WTC11 (cell line): ENCODE data around the gene DTNA. TPM values are rescaled to one million over a fixed set of nuclear protein-coding genes. Genes with fewer than 3 reads are reported as not detected.

ENCODE experiments used
- ATAC-seq: fragments of 200-7000 bp; cut with Tn5 transposase; 2 replicates; pipeline ENCODE4 v1.10.0; 2021; ENCODE audit warnings: mild to moderate bottlenecking, moderate library complexity
- CTCF ChIA-PET: fragments of 300-600 bp; sonication (Branson Sonifier 250); formaldehyde crosslinking; loops from one replicate; lab custom pipeline; 2021; ENCODE audit warnings: antibody characterized with exemption; lab: Charles Lee
- POLR2A ChIA-PET: fragments of 350-600 bp; sonication (Branson Sonifier 250); formaldehyde crosslinking; loops from one replicate; lab custom pipeline; 2021; ENCODE audit warnings: antibody characterized with exemption; lab: Charles Lee
- DNase-seq: peaks from one replicate; pipeline ENCODE4 v3.0.0; 2021; ENCODE audit warnings: low spot score
- H3K27ac Mint-ChIP-seq: 2 replicates; pipeline ENCODE4 v1.8.0; 2021; ENCODE audit warnings: mixed read lengths
- H3K27me3 Mint-ChIP-seq: 2 replicates; pipeline ENCODE4 v1.8.0; 2021; ENCODE audit warnings: low read depth, mild to moderate bottlenecking, moderate library complexity, mixed read lengths
- H3K36me3 Mint-ChIP-seq: 2 replicates; pipeline ENCODE4 v1.8.0; 2021; ENCODE audit warnings: mixed read lengths
- H3K4me1 Mint-ChIP-seq: 2 replicates; pipeline ENCODE4 v1.8.0; 2022; ENCODE audit warnings: mixed read lengths
- H3K4me3 Mint-ChIP-seq: 2 replicates; pipeline ENCODE4 v1.8.0; 2021; ENCODE audit warnings: mild to moderate bottlenecking, moderate library complexity, mixed read lengths
- H3K9me3 Mint-ChIP-seq: 2 replicates; pipeline ENCODE4 v1.8.0; 2021; ENCODE audit warnings: mixed read lengths
- ATF1 ChIP-seq: sonication (generic); formaldehyde crosslinking; IDR thresholded peaks from 2 replicates; pipeline ENCODE4 v1.8.1; 2023; ENCODE audit warnings: mild to moderate bottlenecking, moderate library complexity, missing genetic modification reagents
- HMGA2 ChIP-seq: fragments of 250-450 bp; sonication (Bioruptor Pico); IDR thresholded peaks from 2 replicates; pipeline ENCODE4 v1.4.0; 2021; ENCODE audit warnings: mild to moderate bottlenecking, moderate library complexity
- MXD4 ChIP-seq: fragments of 250-450 bp; sonication (Bioruptor Pico); IDR thresholded peaks from 2 replicates; pipeline ENCODE4 v1.8.0; 2021; ENCODE audit warnings: mild to moderate bottlenecking, moderate library complexity, borderline replicate concordance
- NR3C1 ChIP-seq: sonication (generic); formaldehyde crosslinking; conservative IDR thresholded peaks from 2 replicates; pipeline ENCODE4 v1.8.1; 2023; ENCODE audit warnings: low read depth, mild to moderate bottlenecking, missing genetic modification reagents
- SOX15 ChIP-seq: fragments of 250-450 bp; sonication (Bioruptor Pico); IDR thresholded peaks from 2 replicates; pipeline ENCODE4 v1.9.0; 2021; ENCODE audit warnings: mild to moderate bottlenecking
- TEAD1 ChIP-seq: sonication (generic); formaldehyde crosslinking; IDR thresholded peaks from 2 replicates; pipeline ENCODE4 v1.8.0; 2022; ENCODE audit warnings: mild to moderate bottlenecking, missing genetic modification reagents
- TEAD4 ChIP-seq: sonication (generic); formaldehyde crosslinking; IDR thresholded peaks from 2 replicates; pipeline ENCODE4 v1.8.0; 2022; ENCODE audit warnings: mild to moderate bottlenecking, missing genetic modification reagents
- ZNF121 ChIP-seq: sonication (generic); formaldehyde crosslinking; IDR thresholded peaks from 2 replicates; pipeline ENCODE4 v1.8.0; 2023; ENCODE audit warnings: missing genetic modification reagents
- ZNF281 ChIP-seq: sonication (generic); formaldehyde crosslinking; IDR thresholded peaks from 2 replicates; pipeline ENCODE4 v1.8.0; 2023; ENCODE audit warnings: mild to moderate bottlenecking, missing genetic modification reagents
- ZNF317 ChIP-seq: sonication (generic); formaldehyde crosslinking; IDR thresholded peaks from 2 replicates; pipeline ENCODE4 v1.8.1; 2023; ENCODE audit warnings: low read depth, mild to moderate bottlenecking, moderate library complexity, missing genetic modification reagents, borderline replicate concordance
- ZNF423 ChIP-seq: fragments of 250-450 bp; sonication (Bioruptor Pico); IDR thresholded peaks from 2 replicates; pipeline ENCODE4 v2.1.2; 2022; ENCODE audit warnings: mild to moderate bottlenecking, moderate library complexity
- ZSCAN18 ChIP-seq: fragments of 250-450 bp; sonication (Bioruptor Pico); IDR thresholded peaks from 2 replicates; pipeline ENCODE4 v2.1.2; 2022; ENCODE audit warnings: mild to moderate bottlenecking, moderate library complexity
- total RNA-seq: library from RNA; stranded (reverse); gene quantifications from 3 replicates; pipeline ENCODE4 v1.2.3, GENCODE V29; 2021
- TF ChIP-seq, protein P1 (sequence below): fragments of 250-450 bp; sonication (Bioruptor Pico); conservative IDR thresholded peaks from 2 replicates; pipeline ENCODE4 v1.9.0; 2021; ENCODE audit warnings: mild to moderate bottlenecking
- TF ChIP-seq, protein P2 (sequence below): fragments of 250-450 bp; sonication (Bioruptor Pico); IDR thresholded peaks from 2 replicates; pipeline ENCODE4 v1.9.0; 2021; ENCODE audit warnings: mild to moderate bottlenecking
- TF ChIP-seq, protein P3 (sequence below): sonication (generic); formaldehyde crosslinking; IDR thresholded peaks from 2 replicates; pipeline ENCODE4 v1.8.1; 2023; ENCODE audit warnings: mild to moderate bottlenecking, missing genetic modification reagents, borderline replicate concordance
- TF ChIP-seq, protein P4 (sequence below): sonication (generic); formaldehyde crosslinking; IDR thresholded peaks from 2 replicates; pipeline ENCODE4 v1.8.1; 2023; ENCODE audit warnings: mild to moderate bottlenecking, missing genetic modification reagents, moderate library complexity

Gene DTNA
- total RNA-seq, 1 experiment from 2014 or later: 16.1 TPM

GRCh38 chr18:34911661-34912384 lies 201.7 kb downstream of the DTNA start (continued):
- TF ChIP-seq ZSCAN18 (CRISPR knock-in tag): no peak
- no peak for TF ChIP-seq ATF1 (CRISPR knock-in tag)
- TF ChIP-seq, protein P1, sequence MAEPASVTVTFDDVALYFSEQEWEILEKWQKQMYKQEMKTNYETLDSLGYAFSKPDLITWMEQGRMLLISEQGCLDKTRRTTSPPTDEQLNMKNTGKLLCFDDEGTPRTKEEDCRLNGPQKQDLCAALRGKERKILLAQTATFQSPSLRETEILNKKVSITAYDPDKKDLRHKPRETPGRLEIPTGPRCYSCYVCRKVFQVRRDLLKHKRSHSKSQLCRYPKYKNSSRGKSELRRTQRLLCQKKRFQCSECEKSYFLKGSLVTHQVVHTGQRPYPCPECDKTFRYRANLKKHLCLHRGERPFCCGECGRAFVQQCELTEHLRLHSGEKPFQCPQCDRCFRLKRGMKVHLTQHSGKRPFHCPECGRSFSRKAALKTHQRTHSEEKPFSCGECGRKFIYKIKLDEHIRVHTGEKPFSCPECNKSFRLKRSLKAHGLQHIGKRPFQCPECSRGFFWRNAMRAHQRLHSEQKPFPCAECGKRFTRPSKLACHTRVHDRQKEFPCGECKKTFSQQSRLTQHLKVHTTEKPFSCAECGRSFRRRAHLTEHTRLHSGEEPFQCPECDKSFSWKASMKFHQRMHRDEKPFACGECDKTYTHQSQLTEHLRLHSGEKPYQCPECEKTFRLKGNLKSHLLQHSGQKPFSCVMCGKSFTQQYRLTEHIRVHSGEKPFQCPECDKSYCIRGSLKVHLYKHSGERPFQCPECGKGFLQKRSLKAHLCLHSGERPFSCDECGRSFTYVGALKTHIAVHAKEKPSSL (CRISPR knock-in tag): no peak

- Mint-ChIP-seq H3K27ac (no peak overlapping the region), H3K27me3 (no peaks in the 10 kb centered on the region), H3K4me1 (peaks cover 8% of the 10 kb centered on the region), H3K9me3 (no peaks in the 10 kb centered on the region), H3K36me3 (no peaks in the 10 kb centered on the region), H3K4me3 (no peak overlapping the region)
- ATAC-seq: no peak
- DNase-seq: no peak
- ChIA-PET CTCF (no interaction called here), POLR2A (no interaction called here)
- no peak for TF ChIP-seq HMGA2 (CRISPR knock-in tag)
- TF ChIP-seq ZNF121 (CRISPR knock-in tag): no peak
- TF ChIP-seq TEAD1 (CRISPR knock-in tag): no peak
- TF ChIP-seq, protein P2, sequence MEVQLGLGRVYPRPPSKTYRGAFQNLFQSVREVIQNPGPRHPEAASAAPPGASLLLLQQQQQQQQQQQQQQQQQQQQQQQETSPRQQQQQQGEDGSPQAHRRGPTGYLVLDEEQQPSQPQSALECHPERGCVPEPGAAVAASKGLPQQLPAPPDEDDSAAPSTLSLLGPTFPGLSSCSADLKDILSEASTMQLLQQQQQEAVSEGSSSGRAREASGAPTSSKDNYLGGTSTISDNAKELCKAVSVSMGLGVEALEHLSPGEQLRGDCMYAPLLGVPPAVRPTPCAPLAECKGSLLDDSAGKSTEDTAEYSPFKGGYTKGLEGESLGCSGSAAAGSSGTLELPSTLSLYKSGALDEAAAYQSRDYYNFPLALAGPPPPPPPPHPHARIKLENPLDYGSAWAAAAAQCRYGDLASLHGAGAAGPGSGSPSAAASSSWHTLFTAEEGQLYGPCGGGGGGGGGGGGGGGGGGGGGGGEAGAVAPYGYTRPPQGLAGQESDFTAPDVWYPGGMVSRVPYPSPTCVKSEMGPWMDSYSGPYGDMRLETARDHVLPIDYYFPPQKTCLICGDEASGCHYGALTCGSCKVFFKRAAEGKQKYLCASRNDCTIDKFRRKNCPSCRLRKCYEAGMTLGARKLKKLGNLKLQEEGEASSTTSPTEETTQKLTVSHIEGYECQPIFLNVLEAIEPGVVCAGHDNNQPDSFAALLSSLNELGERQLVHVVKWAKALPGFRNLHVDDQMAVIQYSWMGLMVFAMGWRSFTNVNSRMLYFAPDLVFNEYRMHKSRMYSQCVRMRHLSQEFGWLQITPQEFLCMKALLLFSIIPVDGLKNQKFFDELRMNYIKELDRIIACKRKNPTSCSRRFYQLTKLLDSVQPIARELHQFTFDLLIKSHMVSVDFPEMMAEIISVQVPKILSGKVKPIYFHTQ (CRISPR knock-in tag): no peak
- no peak for TF ChIP-seq ZNF317 (CRISPR knock-in tag)
- TF ChIP-seq TEAD4 (CRISPR knock-in tag): no peak
- TF ChIP-seq, protein P3, sequence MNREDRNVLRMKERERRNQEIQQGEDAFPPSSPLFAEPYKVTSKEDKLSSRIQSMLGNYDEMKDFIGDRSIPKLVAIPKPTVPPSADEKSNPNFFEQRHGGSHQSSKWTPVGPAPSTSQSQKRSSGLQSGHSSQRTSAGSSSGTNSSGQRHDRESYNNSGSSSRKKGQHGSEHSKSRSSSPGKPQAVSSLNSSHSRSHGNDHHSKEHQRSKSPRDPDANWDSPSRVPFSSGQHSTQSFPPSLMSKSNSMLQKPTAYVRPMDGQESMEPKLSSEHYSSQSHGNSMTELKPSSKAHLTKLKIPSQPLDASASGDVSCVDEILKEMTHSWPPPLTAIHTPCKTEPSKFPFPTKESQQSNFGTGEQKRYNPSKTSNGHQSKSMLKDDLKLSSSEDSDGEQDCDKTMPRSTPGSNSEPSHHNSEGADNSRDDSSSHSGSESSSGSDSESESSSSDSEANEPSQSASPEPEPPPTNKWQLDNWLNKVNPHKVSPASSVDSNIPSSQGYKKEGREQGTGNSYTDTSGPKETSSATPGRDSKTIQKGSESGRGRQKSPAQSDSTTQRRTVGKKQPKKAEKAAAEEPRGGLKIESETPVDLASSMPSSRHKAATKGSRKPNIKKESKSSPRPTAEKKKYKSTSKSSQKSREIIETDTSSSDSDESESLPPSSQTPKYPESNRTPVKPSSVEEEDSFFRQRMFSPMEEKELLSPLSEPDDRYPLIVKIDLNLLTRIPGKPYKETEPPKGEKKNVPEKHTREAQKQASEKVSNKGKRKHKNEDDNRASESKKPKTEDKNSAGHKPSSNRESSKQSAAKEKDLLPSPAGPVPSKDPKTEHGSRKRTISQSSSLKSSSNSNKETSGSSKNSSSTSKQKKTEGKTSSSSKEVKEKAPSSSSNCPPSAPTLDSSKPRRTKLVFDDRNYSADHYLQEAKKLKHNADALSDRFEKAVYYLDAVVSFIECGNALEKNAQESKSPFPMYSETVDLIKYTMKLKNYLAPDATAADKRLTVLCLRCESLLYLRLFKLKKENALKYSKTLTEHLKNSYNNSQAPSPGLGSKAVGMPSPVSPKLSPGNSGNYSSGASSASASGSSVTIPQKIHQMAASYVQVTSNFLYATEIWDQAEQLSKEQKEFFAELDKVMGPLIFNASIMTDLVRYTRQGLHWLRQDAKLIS (CRISPR knock-in tag): no peak
- TF ChIP-seq ZNF281 (CRISPR knock-in tag): no peak
- TF ChIP-seq, protein P4, sequence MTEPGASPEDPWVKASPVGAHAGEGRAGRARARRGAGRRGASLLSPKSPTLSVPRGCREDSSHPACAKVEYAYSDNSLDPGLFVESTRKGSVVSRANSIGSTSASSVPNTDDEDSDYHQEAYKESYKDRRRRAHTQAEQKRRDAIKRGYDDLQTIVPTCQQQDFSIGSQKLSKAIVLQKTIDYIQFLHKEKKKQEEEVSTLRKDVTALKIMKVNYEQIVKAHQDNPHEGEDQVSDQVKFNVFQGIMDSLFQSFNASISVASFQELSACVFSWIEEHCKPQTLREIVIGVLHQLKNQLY (CRISPR knock-in tag): no peak
- TF ChIP-seq ZNF423 (CRISPR knock-in tag): no peak
- no peak for TF ChIP-seq SOX15 (CRISPR knock-in tag)
- TF ChIP-seq MXD4 (CRISPR knock-in tag): no peak
- no peak for TF ChIP-seq NR3C1 (CRISPR knock-in tag)
Measured at GRCh38 chr18:34913837-34914661, 204.0 kb downstream of the DTNA start.
